Activated T-cell treated with anti-CD3 and anti-CD28 coated beads, Interleukin-2, amount 50 U/mL, for 24 hours (primary cell): ENCODE measurements around the gene UGT1A5.
"Not testable (repeated sequence)": the region's sequence is repeated elsewhere in the genome, so short reads cannot be mapped to it uniquely, and the experiment has no call there.

Experiments
- DNase-seq: peaks from one replicate; pipeline ENCODE4 v3.0.0-alpha.2; 2020
- H3K27ac Mint-ChIP-seq: 2 replicates; pipeline ENCODE4 v1.8.0; 2020; ENCODE audit warnings: mild to moderate bottlenecking, mixed read lengths
- H3K27me3 Mint-ChIP-seq: 2 replicates; pipeline ENCODE4 v1.8.0; 2020; ENCODE audit warnings: mixed read lengths
- H3K36me3 Mint-ChIP-seq: 2 replicates; pipeline ENCODE4 v1.8.0; 2020; ENCODE audit warnings: low read depth, mixed read lengths
- H3K4me1 Mint-ChIP-seq: 2 replicates; pipeline ENCODE4 v1.8.0; 2020; ENCODE audit warnings: low read depth, mixed read lengths
- H3K4me3 Mint-ChIP-seq: 2 replicates; pipeline ENCODE4 v1.8.0; 2020; ENCODE audit warnings: mild to moderate bottlenecking, moderate library complexity, mixed read lengths
- H3K9me3 Mint-ChIP-seq: 2 replicates; pipeline ENCODE4 v1.8.0; 2020; ENCODE audit warnings: mixed read lengths

The UGT1A5 gene

DNA sequence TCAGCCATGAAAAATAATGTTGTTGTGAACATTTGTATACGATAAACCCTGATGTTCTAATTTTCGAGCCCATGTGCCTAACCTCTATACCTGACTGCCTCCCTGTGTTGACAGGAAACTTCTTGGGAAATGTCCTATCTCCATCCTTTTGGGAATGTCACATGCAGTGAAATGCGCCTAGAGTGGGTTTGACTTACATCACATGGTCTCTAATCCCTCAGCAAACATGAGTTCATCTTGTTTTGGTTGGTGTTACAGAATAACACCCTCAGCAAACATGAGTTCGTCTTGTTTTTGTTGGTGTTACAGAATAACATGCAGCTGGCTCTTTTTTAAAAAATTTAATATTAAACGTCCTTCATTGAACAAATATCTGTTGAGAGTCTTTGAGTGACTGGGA, 24.4 kb upstream of the UGT1A5 start:
- no peak overlapping the region for H3K27ac Mint-ChIP-seq
- no peaks in the 10 kb centered on the region for H3K9me3 Mint-ChIP-seq
- H3K4me1 Mint-ChIP-seq, result no peaks in the 10 kb centered on the region
- DNase-seq, result no peak
- H3K36me3 Mint-ChIP-seq, result no peaks in the 10 kb centered on the region
- no peak overlapping the region for H3K4me3 Mint-ChIP-seq
- H3K27me3 Mint-ChIP-seq, result peaks cover 14% of the 10 kb centered on the region

DNA sequence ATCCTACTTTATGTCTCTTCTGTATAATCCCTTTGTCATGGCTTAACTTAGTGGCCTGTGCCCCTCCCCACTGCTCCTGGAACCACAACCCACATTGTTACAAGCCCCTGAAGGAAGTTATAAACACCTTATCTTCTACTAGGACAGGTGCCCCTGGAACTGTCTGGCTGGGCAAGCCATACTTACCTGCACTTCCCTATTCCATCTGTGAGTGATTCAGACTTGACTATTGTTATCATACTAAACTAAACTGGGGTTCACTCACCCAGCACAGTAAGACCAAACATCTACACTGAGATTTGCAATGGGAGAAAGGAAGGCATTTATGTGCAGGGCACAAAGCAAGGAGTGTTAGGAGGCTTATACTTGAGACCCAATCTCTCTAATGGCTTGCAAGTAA, 23.7 kb upstream of the UGT1A5 start:
- H3K9me3 Mint-ChIP-seq, result no peaks in the 10 kb centered on the region
- H3K4me3 Mint-ChIP-seq, result no peak overlapping the region
- H3K27ac Mint-ChIP-seq, result no peak overlapping the region
- H3K36me3 Mint-ChIP-seq, result no peaks in the 10 kb centered on the region
- no peak for DNase-seq
- peaks cover 14% of the 10 kb centered on the region for H3K27me3 Mint-ChIP-seq
- no peaks in the 10 kb centered on the region for H3K4me1 Mint-ChIP-seq

DNA sequence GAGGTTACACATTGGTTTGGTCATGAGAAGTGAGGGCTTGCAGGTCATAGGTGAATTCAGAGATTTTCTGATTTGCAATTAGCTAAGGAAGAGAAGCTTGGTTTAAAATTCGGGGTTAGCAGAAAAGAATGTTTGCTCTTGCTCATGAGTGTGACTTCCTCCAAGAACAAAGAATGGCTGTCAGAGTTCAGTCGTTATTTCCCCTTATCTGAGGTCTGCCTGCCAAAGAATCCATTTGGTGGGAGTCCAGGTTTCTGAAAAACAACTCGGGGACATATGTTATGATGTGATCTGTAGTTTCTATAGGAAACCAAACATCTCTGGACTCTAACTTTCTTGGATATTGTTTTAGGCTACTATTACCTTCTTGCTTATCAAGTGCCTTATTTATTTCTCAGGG, 23.2 kb upstream of the UGT1A5 start:
- Mint-ChIP-seq H3K27me3 (peaks cover 14% of the 10 kb centered on the region), H3K9me3 (no peaks in the 10 kb centered on the region), H3K27ac (no peak overlapping the region), H3K4me1 (no peaks in the 10 kb centered on the region), H3K36me3 (no peaks in the 10 kb centered on the region), H3K4me3 (no peak overlapping the region)
- no peak for DNase-seq

DNA sequence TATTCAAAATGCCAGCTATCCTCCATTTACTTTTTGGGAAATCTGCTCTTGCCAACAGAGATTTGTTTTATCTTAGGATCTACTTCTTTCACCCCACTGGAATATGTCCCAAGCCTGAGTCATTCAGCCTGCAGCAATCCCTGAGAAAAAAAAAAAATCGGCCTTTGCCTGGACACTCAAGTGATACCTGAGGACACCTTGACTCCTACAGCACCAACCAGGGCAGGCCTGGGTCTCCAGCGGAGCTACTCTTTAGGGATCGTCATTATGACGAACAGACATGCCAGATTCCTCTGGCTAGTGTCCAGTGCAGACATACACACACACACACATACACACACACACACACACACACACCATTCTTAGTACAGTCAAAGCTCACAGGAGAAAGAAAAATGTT, 22.3 kb upstream of the UGT1A5 start:
- Mint-ChIP-seq H3K9me3 (no peaks in the 10 kb centered on the region), H3K27ac (no peak overlapping the region), H3K4me1 (no peaks in the 10 kb centered on the region), H3K36me3 (no peaks in the 10 kb centered on the region), H3K4me3 (no peak overlapping the region), H3K27me3 (peaks cover 12% of the 10 kb centered on the region)
- no peak for DNase-seq

DNA sequence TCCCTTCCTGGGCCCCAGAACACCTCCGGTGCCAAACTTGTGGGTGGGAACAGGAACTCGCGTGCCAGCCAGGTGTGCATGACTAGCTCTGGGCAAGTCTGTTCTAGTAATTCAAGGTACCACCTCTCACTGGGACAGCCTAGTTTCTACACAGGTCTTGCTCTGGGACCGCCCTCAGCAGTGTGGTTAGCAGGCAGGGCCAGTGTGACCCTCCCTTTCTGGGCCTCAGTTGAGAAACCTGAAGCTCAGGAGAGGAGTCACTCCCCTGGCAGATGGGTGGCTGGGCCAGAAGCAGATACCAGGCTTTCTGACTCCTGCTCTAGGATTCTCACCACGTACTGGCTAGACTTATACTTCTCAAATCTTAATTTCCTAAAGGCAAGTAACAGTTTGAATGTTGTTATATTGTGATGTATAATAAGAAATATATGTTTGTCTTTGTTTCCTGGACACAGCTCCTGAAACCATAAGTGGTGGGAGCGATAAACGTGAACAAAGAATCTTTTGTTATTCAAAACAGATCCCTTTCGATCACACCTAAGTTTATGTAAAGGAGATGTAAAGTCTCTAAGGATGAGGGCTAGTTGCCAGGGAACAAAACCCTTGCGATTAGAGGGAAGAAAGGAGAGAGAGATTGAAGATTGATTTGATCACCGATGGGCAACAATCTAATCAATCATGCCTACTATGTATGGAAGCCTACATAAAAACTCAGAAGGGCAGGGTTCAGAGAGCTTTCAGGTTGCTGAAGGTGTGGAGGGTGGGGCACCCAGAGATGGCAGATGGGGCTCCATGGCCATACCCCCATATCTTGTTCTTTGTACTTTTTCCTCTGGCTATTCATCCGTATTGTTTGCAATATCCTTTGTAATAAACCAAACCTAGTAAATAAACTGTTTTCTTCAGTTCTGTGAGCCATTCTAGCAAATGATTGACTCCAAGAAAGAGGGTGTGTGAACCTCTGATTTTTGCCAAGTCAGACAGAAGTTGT, 21.0 kb upstream of the UGT1A5 start:
- Mint-ChIP-seq H3K4me3 (no peak overlapping the region), H3K27me3 (peaks cover 12% of the 10 kb centered on the region), H3K36me3 (no peaks in the 10 kb centered on the region), H3K27ac (no peak overlapping the region), H3K4me1 (no peaks in the 10 kb centered on the region), H3K9me3 (no peaks in the 10 kb centered on the region)
- no peak for DNase-seq

DNA sequence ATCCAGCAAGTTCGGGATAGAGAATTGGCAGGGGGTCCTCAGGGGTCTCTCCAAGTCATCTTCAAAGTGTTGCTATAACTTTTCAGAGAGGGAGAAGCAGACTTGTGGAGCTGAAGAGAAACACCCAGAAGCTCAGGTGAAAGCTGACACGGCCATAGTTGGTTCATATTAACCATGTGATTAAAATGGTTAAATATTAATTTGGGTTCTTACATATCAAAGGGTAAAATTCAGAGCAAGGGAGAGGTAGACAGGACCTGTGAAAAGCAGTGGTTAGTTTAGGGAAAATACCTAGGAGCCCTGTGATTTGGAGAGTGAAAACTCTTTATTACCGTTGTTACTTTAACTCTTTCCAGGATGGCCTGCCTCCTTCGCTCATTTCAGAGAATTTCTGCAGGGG, 20.1 kb upstream of the UGT1A5 start, which contains the start of gene UGT1A6:
Gene UGT1A6, plus strand, starts transcription at position 243 of the 400 bp plus-strand sequence. Its CDS starts 115 bp downstream, at position 358.
- H3K27ac Mint-ChIP-seq, result no peak within 1 kb of the TSS
- H3K36me3 Mint-ChIP-seq, result no peaks in the 10 kb centered on the region
- no peaks in the 10 kb centered on the region for H3K4me1 Mint-ChIP-seq
- no peaks in the 10 kb centered on the region for H3K9me3 Mint-ChIP-seq
- H3K27me3 Mint-ChIP-seq, result peaks cover 12% of the 10 kb centered on the region
- no peak for DNase-seq
- H3K4me3 Mint-ChIP-seq, result no peak within 1 kb of the TSS

DNA sequence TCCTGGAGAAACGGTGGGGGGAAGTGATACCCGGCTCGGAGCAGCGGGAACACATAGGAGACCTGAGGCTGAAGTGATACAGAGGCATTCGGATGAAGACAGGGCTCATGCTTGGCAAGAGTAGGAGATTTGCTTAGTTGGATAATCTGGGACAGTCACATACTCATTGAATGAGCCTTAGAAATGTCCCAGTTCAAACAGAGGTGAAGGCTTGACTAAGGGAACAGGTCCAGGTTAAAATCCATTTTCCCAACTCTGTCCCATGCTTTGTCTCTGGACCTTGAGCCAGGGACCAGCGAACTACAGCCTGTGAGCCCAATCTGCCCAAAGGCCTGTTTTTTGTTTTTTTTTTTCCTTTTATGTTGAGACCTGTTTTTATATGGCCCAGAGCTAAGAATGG, 18.7 kb upstream of the UGT1A5 start:
- H3K36me3 Mint-ChIP-seq, result no peaks in the 10 kb centered on the region
- DNase-seq, result no peak
- no peaks in the 10 kb centered on the region for H3K4me1 Mint-ChIP-seq
- no peak overlapping the region for H3K27ac Mint-ChIP-seq
- no peaks in the 10 kb centered on the region for H3K9me3 Mint-ChIP-seq
- peaks cover 6% of the 10 kb centered on the region for H3K27me3 Mint-ChIP-seq
- H3K4me3 Mint-ChIP-seq, result no peak overlapping the region

DNA sequence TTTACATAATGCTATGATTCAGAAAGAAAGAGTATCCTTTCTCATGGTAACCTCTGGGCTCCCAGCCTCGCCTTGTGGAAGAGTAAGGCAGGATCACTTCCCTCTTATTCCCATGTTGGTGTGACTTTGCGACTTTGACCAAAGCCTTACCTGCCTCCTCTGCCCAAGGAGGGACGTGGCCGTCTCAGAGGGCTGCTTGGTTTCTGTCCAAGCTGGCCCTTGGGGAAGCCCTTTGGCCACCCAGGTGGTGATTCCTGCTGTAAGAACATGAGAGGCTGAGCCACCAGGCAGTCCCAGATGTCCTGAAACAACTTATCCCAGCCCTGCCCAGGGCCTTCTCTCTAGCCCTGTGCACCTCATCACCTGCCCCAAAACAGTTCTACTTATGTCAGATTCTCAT, 14.0 kb upstream of the UGT1A5 start:
- Mint-ChIP-seq H3K36me3 (no peaks in the 10 kb centered on the region), H3K9me3 (peaks cover 2% of the 10 kb centered on the region), H3K4me3 (no peak overlapping the region), H3K27ac (no peak overlapping the region), H3K4me1 (no peaks in the 10 kb centered on the region), H3K27me3 (peaks cover 3% of the 10 kb centered on the region)
- DNase-seq, result no peak

DNA sequence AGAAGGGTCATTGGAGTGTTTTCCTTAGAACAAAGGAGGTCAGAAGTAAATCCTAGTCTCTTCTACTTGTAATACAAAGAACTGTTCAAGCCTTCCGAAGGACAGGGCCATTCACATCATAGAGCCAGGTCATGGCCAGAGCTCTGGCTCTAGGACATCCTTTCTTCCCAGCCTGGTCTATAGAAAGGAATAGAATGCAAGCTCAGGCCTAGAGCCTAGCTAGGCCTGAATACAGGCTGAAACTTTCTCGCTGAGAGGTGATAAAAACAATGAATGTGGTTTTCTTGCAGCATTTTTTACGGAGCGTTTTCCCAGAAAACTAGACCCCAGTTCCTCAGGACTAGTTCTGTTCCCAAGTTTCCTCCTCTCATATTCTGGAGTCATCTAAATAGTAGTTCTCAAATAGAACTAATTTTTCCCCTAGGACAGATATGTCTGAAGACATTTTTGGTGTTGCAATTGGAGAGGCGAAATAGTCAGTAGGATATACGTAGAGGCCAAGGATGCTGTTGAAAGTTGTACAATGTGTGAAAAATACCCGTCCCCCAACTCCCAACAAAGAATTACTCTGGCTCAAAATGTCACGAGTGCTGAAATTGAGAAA, 13.2 kb upstream of the UGT1A5 start:
- peaks cover 3% of the 10 kb centered on the region for H3K27me3 Mint-ChIP-seq
- H3K36me3 Mint-ChIP-seq, result no peaks in the 10 kb centered on the region
- H3K9me3 Mint-ChIP-seq, result peaks cover 2% of the 10 kb centered on the region
- H3K4me3 Mint-ChIP-seq, result no peak overlapping the region
- DNase-seq, result no peak
- H3K27ac Mint-ChIP-seq, result no peak overlapping the region
- H3K4me1 Mint-ChIP-seq, result no peaks in the 10 kb centered on the region

DNA sequence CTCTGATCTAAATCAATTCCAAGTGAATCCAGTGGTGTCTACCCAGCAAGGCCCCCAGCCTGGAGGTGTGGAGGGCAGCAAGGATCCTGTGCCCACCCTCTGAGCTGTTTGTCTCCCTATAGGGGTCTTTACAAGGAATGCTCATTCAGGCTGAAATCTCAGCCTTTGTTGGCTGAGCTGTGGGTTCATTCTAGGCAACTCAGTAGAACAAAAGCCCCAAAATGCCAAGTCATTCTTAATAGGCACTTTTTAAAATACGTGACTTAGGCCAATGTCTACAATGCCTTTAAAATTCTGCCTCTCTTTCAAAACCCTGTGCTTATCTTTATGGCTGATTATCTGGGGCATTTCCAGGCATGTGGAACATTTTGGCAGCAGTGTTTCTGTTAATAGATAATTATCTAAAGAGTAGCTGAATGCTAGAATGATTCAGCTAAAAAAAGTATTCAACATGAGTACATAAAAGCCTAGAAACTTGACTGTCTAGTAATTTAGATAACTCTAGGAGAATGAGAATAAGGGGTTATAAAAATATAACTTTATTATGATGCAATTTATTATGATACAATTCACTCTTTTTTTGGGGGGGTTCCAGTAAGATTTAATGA, 12.6 kb upstream of the UGT1A5 start:
- Mint-ChIP-seq H3K36me3 (no peaks in the 10 kb centered on the region), H3K9me3 (peaks cover 2% of the 10 kb centered on the region), H3K4me3 (no peak overlapping the region), H3K27me3 (peaks cover 3% of the 10 kb centered on the region), H3K27ac (no peak overlapping the region), H3K4me1 (no peaks in the 10 kb centered on the region)
- DNase-seq, result no peak

DNA sequence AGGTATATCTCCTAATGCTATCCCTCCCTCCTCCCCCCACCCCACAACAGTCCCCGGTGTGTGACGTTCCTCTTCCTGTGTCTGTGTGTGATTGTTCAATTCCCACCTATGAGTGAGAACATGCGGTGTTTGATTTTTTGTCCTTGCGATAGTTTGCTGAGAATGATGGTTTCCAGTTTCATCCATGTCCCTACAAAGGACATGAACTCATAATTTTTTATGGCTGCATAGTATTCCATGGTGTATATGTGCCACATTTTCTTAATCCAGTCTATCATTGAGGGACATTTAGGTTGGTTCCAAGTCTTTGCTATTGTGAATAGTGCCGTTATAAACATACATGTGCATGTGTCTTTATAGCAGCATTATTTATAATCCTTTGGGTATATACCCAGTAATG, 11.9 kb upstream of the UGT1A5 start:
- H3K9me3 Mint-ChIP-seq, H3K36me3 Mint-ChIP-seq, H3K27me3 Mint-ChIP-seq, H3K4me1 Mint-ChIP-seq, H3K27ac Mint-ChIP-seq, DNase-seq, H3K4me3 Mint-ChIP-seq: not testable (repeated sequence)

DNA sequence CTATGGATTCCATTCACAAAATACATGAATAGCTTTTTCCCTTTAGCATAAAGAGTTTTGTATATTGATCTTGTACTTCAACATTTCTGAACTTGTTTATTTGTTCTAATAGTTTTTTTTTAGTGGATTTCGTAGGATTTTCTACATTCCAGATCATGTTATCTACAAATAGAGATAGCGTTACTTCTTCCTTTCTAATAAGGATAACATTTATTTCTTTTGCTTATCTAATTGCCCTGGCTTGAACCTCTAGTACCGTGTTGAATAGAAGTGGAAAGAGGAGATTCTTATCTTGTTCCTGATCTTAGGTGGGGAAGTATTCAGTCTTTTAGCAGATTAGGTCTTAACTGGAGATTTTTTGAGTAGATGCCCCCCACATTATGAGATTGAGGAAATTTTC, 10.5 kb upstream of the UGT1A5 start:
- Mint-ChIP-seq H3K27me3 (peaks cover 3% of the 10 kb centered on the region), H3K4me3 (no peak overlapping the region), H3K27ac (no peak overlapping the region), H3K9me3 (peaks cover 2% of the 10 kb centered on the region), H3K36me3 (no peaks in the 10 kb centered on the region), H3K4me1 (no peaks in the 10 kb centered on the region)
- no peak for DNase-seq

DNA sequence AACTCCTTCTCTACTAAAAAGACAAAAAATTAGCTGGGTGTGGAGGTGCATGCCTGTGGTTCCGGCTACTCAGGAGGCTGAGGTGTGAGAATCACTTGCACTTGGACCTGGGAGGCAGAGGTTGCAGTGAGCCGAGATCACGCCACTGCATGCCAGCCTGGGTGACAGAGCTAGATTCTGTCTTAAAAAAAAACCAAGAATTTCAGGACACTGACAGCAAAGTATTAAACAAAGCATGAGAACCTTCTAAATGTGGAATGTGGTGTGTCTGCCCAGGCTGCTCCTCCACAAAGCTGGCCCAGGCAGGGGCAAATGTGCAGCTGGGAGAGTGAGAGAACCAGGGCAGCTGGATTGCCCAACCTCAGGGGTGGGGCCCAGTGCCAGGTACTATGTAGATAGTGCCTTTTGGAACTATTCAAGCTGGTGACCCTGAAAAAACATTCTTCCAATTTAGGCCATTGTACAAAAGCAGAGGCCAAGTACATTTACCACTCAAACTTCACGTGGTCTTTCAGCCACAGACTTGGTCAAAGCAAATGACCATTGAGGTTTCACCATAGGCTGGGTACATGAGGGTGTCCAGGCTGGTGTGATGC, 6.7 kb upstream of the UGT1A5 start:
- H3K27ac Mint-ChIP-seq, result no peak overlapping the region
- H3K4me1 Mint-ChIP-seq, result no peaks in the 10 kb centered on the region
- H3K36me3 Mint-ChIP-seq, result no peaks in the 10 kb centered on the region
- H3K9me3 Mint-ChIP-seq, result peaks cover 2% of the 10 kb centered on the region
- H3K27me3 Mint-ChIP-seq, result peaks cover 4% of the 10 kb centered on the region
- no peak for DNase-seq
- H3K4me3 Mint-ChIP-seq, result no peak overlapping the region

DNA sequence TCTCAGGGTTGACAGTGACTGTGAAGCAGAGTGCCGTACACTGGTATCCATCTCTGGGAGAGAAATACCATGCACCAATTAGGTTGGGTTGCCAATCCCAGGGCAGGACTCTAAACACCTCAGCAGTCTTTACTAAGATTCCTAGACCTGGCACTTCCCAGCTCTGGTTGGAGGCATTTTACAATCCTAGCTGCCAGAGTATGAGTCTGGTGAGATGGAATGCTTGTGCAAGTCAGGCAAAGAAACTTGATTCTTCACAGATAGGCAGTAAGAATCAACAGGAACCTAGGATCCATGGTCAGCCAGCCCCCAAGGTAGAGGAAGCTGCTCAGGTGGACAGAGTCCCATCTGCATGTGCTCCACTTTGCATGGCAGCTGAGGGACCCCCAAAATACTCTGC, 6.0 kb upstream of the UGT1A5 start:
- no peak overlapping the region for H3K27ac Mint-ChIP-seq
- H3K9me3 Mint-ChIP-seq, result peaks cover 2% of the 10 kb centered on the region
- H3K4me1 Mint-ChIP-seq, result no peaks in the 10 kb centered on the region
- H3K36me3 Mint-ChIP-seq, result no peaks in the 10 kb centered on the region
- no peak for DNase-seq
- no peak overlapping the region for H3K4me3 Mint-ChIP-seq
- H3K27me3 Mint-ChIP-seq, result peaks cover 11% of the 10 kb centered on the region
